Measurements from ENCODE around the gene ABHD14A.

DNA sequence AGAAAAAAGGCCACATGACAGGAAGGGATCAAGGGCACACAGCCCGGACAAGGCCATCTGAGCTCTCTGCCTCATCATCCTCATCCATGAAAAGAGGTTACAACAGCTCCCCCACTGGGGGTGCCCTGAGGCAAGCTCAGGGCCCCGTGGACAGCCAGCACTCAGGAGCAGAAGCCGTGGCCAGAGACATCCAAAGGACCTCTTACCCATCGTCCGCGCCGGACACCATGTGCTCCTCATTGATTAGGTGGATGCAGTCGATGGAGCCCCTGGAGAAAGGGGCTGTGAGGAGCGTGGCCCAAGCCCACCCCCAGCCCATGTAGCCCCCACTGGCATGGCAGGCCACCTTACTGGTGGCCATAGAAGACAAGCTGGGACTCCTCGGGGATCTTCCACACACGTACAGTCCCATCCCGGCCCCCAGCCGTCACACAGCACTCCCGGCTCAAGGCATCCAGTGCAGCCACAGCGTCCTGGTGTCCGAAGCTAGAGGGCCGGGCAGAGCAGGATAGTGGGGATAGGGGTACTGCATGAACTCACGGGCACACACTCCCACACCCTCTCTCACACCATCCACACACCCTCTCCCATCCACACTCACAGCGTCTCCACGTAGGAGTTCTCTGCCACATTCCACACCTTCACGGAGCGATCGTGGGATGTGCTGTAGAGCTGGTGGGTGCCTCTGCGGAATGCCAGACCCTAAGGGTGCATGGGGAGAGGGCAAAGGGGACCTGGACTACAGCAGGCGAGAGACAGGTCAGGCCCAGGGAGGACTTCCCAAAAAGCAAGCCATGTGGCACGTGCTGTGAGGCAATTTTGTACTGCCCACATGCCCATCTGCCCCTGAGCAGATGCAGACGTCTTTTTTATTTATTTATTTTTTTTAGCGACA is 39.6 kb upstream of the ABHD14A start:
- TF ChIP-seq CTCF (IDR thresholded peaks at IDR 0.05; ENCODE audit: insufficient read depth, low read length) (no peak), GABPA (IDR thresholded peaks at IDR 0.05; ENCODE audit: low read depth) (no peak), REST (IDR thresholded peaks at IDR 0.05; ENCODE audit: insufficient replicate concordance, low read depth) (no peak), POLR2AphosphoS5 (IDR thresholded peaks at IDR 0.05; ENCODE audit: low read depth) (no peak)

All from HL-60 (cell line).